BE2C (cell line): ENCODE measurements around the gene TTC21B.

Experiments used
- DNase-seq: peaks from one replicate; pipeline ENCODE4 v3.0.0-alpha.2; 2020
- H3K27me3 ChIP-seq: fragments of 250-450 bp; sonication (Bioruptor Pico); 2 replicates; pipeline ENCODE4 v1.5.1; 2020; ENCODE audit warnings: mild to moderate bottlenecking
- H3K36me3 ChIP-seq: fragments of 250-450 bp; sonication (Bioruptor Pico); 2 replicates; pipeline ENCODE4 v1.5.1; 2020; ENCODE audit warnings: mild to moderate bottlenecking
- H3K4me1 ChIP-seq: fragments of 250-450 bp; sonication (Bioruptor Pico); 2 replicates; pipeline ENCODE4 v1.5.1; 2020
- H3K4me3 ChIP-seq: 2 replicates; pipeline ENCODE4 v1.5.1; 2011; ENCODE audit warnings: low read depth, low read length
- H3K9me3 ChIP-seq: fragments of 250-450 bp; sonication (Bioruptor Pico); 2 replicates; pipeline ENCODE4 v1.5.1; 2020
- TF ChIP-seq, protein P1 (sequence below): IDR thresholded peaks from 2 replicates; pipeline ENCODE4 v1.5.1; 2012; ENCODE audit warnings: mild to moderate bottlenecking, low read depth, low read length

Gene TTC21B

DNA sequence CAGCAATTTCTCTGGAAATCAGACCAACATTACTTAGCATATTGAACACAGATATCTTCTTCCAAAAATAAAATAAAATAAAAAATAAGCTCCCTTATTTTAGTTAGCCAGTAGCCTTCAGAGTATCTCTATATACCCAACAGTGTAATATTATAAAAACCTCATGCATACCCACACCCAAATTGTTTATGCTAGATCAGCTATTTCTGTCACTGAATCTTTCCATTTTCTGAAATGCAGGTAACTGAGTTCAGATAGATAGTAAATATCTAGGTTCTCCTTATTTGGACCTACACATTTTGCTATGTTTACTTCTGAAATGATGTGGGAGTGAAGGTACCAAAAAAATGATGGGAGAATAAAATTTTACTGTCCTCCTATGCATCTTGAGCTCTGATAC lies 39.9 kb downstream of the TTC21B start:
- no peaks in the 10 kb centered on the region; the same call in 1 of the 2 replicates for H3K36me3 ChIP-seq
- no peak overlapping the region for H3K4me3 ChIP-seq
- no peak for DNase-seq
- no peaks in the 10 kb centered on the region for H3K9me3 ChIP-seq
- H3K4me1 ChIP-seq: no peaks in the 10 kb centered on the region
- TF ChIP-seq, protein P1, sequence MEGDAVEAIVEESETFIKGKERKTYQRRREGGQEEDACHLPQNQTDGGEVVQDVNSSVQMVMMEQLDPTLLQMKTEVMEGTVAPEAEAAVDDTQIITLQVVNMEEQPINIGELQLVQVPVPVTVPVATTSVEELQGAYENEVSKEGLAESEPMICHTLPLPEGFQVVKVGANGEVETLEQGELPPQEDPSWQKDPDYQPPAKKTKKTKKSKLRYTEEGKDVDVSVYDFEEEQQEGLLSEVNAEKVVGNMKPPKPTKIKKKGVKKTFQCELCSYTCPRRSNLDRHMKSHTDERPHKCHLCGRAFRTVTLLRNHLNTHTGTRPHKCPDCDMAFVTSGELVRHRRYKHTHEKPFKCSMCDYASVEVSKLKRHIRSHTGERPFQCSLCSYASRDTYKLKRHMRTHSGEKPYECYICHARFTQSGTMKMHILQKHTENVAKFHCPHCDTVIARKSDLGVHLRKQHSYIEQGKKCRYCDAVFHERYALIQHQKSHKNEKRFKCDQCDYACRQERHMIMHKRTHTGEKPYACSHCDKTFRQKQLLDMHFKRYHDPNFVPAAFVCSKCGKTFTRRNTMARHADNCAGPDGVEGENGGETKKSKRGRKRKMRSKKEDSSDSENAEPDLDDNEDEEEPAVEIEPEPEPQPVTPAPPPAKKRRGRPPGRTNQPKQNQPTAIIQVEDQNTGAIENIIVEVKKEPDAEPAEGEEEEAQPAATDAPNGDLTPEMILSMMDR: no peak
- H3K27me3 ChIP-seq: no peaks in the 10 kb centered on the region

DNA sequence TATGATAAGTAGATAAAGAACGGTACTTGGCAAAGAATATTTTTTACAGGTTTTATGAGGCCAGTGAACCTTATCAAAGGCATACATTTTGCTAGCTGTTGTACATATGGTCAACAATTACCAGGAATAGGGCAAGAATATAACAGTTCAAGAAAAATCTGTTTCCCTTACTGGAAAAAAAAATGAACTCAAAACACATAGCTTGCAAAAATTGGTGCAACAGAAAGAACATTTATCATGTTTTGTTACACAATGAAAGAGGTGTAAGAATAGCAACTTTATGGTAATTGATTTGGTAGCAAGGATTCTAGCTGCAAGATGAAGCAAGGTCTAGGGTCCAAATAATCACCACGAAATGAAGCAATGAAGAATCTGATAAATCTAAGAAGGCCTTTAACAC lies 41.6 kb downstream of the TTC21B start:
- no peaks in the 10 kb centered on the region for H3K27me3 ChIP-seq
- TF ChIP-seq, protein P1: no peak
- no peak overlapping the region for H3K4me3 ChIP-seq
- no peaks in the 10 kb centered on the region for H3K9me3 ChIP-seq
- no peaks in the 10 kb centered on the region for H3K4me1 ChIP-seq
- DNase-seq: no peak
- no peaks in the 10 kb centered on the region; the same call in 1 of the 2 replicates for H3K36me3 ChIP-seq

DNA sequence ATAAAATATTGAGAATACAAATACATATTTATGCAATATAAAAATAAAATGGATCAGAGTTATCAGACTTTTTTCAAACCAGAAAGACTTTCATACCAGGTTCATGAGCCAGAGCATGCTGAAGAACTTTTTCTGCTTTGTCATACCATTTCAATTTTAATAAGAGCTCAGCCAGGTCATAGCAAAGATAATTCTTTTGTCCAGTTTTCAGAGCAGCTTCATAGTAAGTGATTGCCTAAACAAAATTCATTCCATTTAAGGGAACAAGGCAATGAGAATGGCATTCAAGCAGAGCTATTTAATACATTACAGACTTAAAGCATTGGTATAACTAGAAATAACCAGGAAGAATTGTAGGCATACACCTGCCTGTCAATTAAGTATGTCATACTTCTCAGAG lies 42.3 kb downstream of the TTC21B start:
- Histone ChIP-seq H3K9me3 (no peaks in the 10 kb centered on the region), H3K4me3 (no peak overlapping the region), H3K36me3 (no peaks in the 10 kb centered on the region; the same call in 1 of the 2 replicates), H3K27me3 (no peaks in the 10 kb centered on the region), H3K4me1 (no peaks in the 10 kb centered on the region)
- TF ChIP-seq, protein P1: no peak
- DNase-seq: no peak

DNA sequence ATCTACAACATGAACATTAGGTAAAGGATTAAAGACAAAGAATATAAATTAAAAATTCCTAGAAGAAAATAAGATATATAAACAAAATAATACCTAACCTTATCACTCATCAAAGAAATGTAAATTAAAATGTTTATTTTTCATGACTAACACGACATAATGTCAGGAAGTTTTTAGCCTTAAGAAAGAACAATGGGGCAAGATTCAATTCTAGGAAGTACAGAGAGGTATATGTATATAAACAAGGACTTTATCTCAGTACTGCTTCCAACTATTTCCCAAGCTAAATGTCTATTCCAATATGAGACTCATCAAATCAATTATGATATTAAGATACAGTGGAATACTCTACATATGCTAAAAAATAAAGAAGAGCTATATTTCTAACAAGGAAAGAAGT lies 44.1 kb downstream of the TTC21B start:
- no peaks in the 10 kb centered on the region for H3K27me3 ChIP-seq
- H3K9me3 ChIP-seq: no peaks in the 10 kb centered on the region
- H3K36me3 ChIP-seq: no peaks in the 10 kb centered on the region; the same call in 1 of the 2 replicates
- DNase-seq: no peak
- TF ChIP-seq, protein P1: no peak
- H3K4me1 ChIP-seq: no peaks in the 10 kb centered on the region
- H3K4me3 ChIP-seq: no peak overlapping the region

DNA sequence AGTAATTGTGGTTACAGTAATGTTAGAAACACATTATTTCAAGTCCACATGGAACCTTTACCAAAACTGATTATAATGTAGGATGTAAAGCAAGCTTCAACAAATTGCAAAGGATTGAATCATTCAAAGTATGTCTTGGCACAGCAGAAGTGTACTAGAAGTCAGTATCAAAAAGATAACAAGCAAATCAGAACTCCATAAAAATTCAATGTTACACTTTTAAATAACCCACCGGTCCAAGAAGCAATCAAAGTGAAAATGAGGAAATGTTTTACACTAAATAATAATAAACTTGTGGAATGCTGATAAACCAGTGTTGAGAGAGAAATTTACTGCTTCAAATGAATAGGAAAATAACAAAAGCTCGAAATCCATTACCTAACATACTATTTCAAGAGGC lies 47.7 kb downstream of the TTC21B start:
- TF ChIP-seq, protein P1: no peak
- DNase-seq: no peak
- H3K9me3 ChIP-seq: no peaks in the 10 kb centered on the region
- no peaks in the 10 kb centered on the region for H3K4me1 ChIP-seq
- H3K27me3 ChIP-seq: no peaks in the 10 kb centered on the region
- no peaks in the 10 kb centered on the region for H3K36me3 ChIP-seq
- H3K4me3 ChIP-seq: no peak overlapping the region

DNA sequence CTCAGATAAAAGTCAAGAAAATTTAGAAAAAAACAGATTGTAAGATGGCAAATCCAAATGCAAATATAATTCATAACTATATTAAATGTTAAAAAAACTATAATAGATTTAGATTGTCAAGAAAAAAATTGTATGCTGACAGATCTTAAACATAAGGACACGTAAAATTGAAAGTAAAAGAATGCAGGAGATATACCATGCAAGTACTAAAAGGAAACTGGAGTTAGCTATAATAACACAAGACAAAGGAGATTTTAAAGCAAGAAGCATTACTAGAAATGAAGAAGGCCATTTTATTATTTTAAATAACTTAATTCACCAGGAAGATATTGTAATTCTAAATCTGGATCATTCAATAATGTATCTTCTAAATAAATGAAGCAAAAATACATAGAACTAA lies 48.3 kb downstream of the TTC21B start:
- no peaks in the 10 kb centered on the region for H3K4me1 ChIP-seq
- TF ChIP-seq, protein P1: no peak
- no peaks in the 10 kb centered on the region for H3K36me3 ChIP-seq
- H3K9me3 ChIP-seq: no peaks in the 10 kb centered on the region
- no peak overlapping the region for H3K4me3 ChIP-seq
- DNase-seq: no peak
- H3K27me3 ChIP-seq: no peaks in the 10 kb centered on the region
